Stimulated activated CD4-positive, alpha-beta T cell treated with anti-CD3 and anti-CD28 coated beads, TNF-alpha, amount 100 ng/mL, for 1 hour (primary cell): ENCODE data around the gene SAMD5.

Source experiments
- DNase-seq, 3 donors: peaks; one replicate each; pipeline ENCODE4 v3.0.0-alpha.2; 2020; ENCODE audit warnings: low read depth in 3 of 3, low spot score in 1 of 3

SAMD5 gene

GRCh38 chr6:147508042-147508865 lies at the start of gene SAMD5:
Gene SAMD5 (plus strand): TSS chr6:147508690. CDS start chr6:147508929, 239 bp downstream.
- DNase-seq = no peak

- no peak for DNase-seq
These were observed 48.7 kb upstream of the SAMD5 start for GRCh38 chr6:147459780-147460179.

GRCh38 chr6:147463651-147464050 lies 44.8 kb upstream of the SAMD5 start:
- no peak for DNase-seq

GRCh38 chr6:147467428-147467827 lies 41.1 kb upstream of the SAMD5 start:
- DNase-seq = no peak

- no peak for DNase-seq
These were observed 40.6 kb upstream of the SAMD5 start for GRCh38 chr6:147467886-147468285.

GRCh38 chr6:147468634-147469033 lies 39.9 kb upstream of the SAMD5 start:
- no peak for DNase-seq

GRCh38 chr6:147479857-147480256 lies 28.6 kb upstream of the SAMD5 start:
- no peak for DNase-seq

- no peak for DNase-seq
These were observed 21.8 kb upstream of the SAMD5 start for GRCh38 chr6:147486683-147487082.

GRCh38 chr6:147497472-147497871 lies 11.0 kb upstream of the SAMD5 start:
- no peak for DNase-seq

GRCh38 chr6:147503587-147503986 lies 4.9 kb upstream of the SAMD5 start:
- DNase-seq = no peak

- DNase-seq = no peak
These were observed 3.6 kb upstream of the SAMD5 start for GRCh38 chr6:147504848-147505247.

GRCh38 chr6:147506704-147507114 lies 1.8 kb upstream of the SAMD5 start:
- DNase-seq = no peak

- DNase-seq = no peak
These were observed 1.1 kb upstream of the SAMD5 start for GRCh38 chr6:147507162-147508041.

- DNase-seq = no peak
These were observed 547 bp downstream of the SAMD5 start for GRCh38 chr6:147508866-147509608.

GRCh38 chr6:147509891-147510290 lies 1.4 kb downstream of the SAMD5 start:
- DNase-seq = no peak

GRCh38 chr6:147510929-147511590 lies 2.6 kb downstream of the SAMD5 start:
- DNase-seq = no peak

- DNase-seq = no peak
These were observed 6.3 kb downstream of the SAMD5 start for GRCh38 chr6:147514831-147515230.

GRCh38 chr6:147515327-147515726 lies 6.8 kb downstream of the SAMD5 start:
- no peak for DNase-seq

- DNase-seq = no peak
These were observed 14.1 kb downstream of the SAMD5 start for GRCh38 chr6:147522597-147522996.

- no peak for DNase-seq
These were observed 17.2 kb downstream of the SAMD5 start for GRCh38 chr6:147525519-147526209.
